ENCODE results near the gene F2R.
A peak's percentile ranks its signal among the peaks of the same experiment; 100 is the strongest.

The F2R gene

GRCh38 chr5:76718880-76719279, 3.0 kb downstream of the F2R start:
- H3K27me3 ChIP-seq (replicated peaks; ENCODE audit: insufficient read depth, low read length): peaks cover 14% of the 10 kb centered on the region; the same call in 1 of the 2 replicates
- no peak for DNase-seq
- peaks cover 9% of the 10 kb centered on the region for H3F3A ChIP-seq (ENCODE audit: insufficient read depth, low read length)
- H3K27ac ChIP-seq (ENCODE audit: low read length): no peak overlapping the region
- H3K4me2 ChIP-seq (ENCODE audit: low read depth, low read length): no peak overlapping the region
- no peak overlapping the region for H3K4me3 ChIP-seq (ENCODE audit: low read length)
- no peaks in the 10 kb centered on the region for H3K79me2 ChIP-seq (ENCODE audit: low read length)
- H3K9me3 ChIP-seq (replicated peaks; ENCODE audit: insufficient read depth, low read length): no peaks in the 10 kb centered on the region
- H3K9me2 ChIP-seq (replicated peaks; ENCODE audit: insufficient read depth, low read length): no peaks in the 10 kb centered on the region
- no peaks in the 10 kb centered on the region for H3K36me3 ChIP-seq (replicated peaks; ENCODE audit: insufficient read depth, low read length)
- H3K4me1 ChIP-seq (ENCODE audit: low read length): peaks cover 17% of the 10 kb centered on the region
- no peak for TF ChIP-seq EZH2phosphoT487 (IDR thresholded peaks at IDR 0.05; ENCODE audit: low read length)
- no peak for TF ChIP-seq EZH2 (optimal IDR thresholded peaks at IDR 0.05; ENCODE audit: low read depth, low read length)
- no peak for TF ChIP-seq CTCF (IDR thresholded peaks at IDR 0.05; ENCODE audit: low read length)
- H3K9ac ChIP-seq (ENCODE audit: low read length): no peak overlapping the region
- H4K20me1 ChIP-seq (ENCODE audit: insufficient read depth, low read length): no peaks in the 10 kb centered on the region
- H2AFZ ChIP-seq (ENCODE audit: low read length): no peak overlapping the region

- TF ChIP-seq CTCF (IDR thresholded peaks at IDR 0.05; ENCODE audit: low read length): no peak
- TF ChIP-seq EZH2 (optimal IDR thresholded peaks at IDR 0.05; ENCODE audit: low read depth, low read length): no peak
- no peak for TF ChIP-seq EZH2phosphoT487 (IDR thresholded peaks at IDR 0.05; ENCODE audit: low read length)
- H3K36me3 ChIP-seq (replicated peaks; ENCODE audit: insufficient read depth, low read length): no peaks in the 10 kb centered on the region
- H3K4me1 ChIP-seq (ENCODE audit: low read length): peaks cover 17% of the 10 kb centered on the region
- peak overlapping the region; percentile 71; the same call in 1 of the 2 replicates for H3K27ac ChIP-seq (ENCODE audit: low read length)
- peak overlapping the region; percentile 39 for H2AFZ ChIP-seq (ENCODE audit: low read length)
- no peaks in the 10 kb centered on the region for H4K20me1 ChIP-seq (ENCODE audit: insufficient read depth, low read length)
- peak overlapping the region; percentile 40; the same call in 1 of the 2 replicates for H3K4me3 ChIP-seq (ENCODE audit: low read length)
- DNase-seq: peak; percentile 57
- peak overlapping the region; percentile 76 for H3K4me2 ChIP-seq (ENCODE audit: low read depth, low read length)
- H3K9ac ChIP-seq (ENCODE audit: low read length): peak overlapping the region; percentile 48
- no peaks in the 10 kb centered on the region for H3K27me3 ChIP-seq (replicated peaks; ENCODE audit: insufficient read depth, low read length)
- H3K9me2 ChIP-seq (replicated peaks; ENCODE audit: insufficient read depth, low read length): no peaks in the 10 kb centered on the region
- peaks cover 9% of the 10 kb centered on the region for H3F3A ChIP-seq (ENCODE audit: insufficient read depth, low read length)
- H3K79me2 ChIP-seq (ENCODE audit: low read length): no peaks in the 10 kb centered on the region
- H3K9me3 ChIP-seq (replicated peaks; ENCODE audit: insufficient read depth, low read length): no peaks in the 10 kb centered on the region
These were observed 5.2 kb downstream of the F2R start for GRCh38 chr5:76720988-76721569.

- Histone ChIP-seq H3K27ac (ENCODE audit: low read length) (no peak overlapping the region), H3K4me1 (ENCODE audit: low read length) (peaks cover 17% of the 10 kb centered on the region), H3K9me2 (replicated peaks; ENCODE audit: insufficient read depth, low read length) (no peaks in the 10 kb centered on the region), H4K20me1 (ENCODE audit: insufficient read depth, low read length) (no peaks in the 10 kb centered on the region), H3K4me3 (ENCODE audit: low read length) (no peak overlapping the region), H3K9me3 (replicated peaks; ENCODE audit: insufficient read depth, low read length) (no peaks in the 10 kb centered on the region), H3K9ac (ENCODE audit: low read length) (no peak overlapping the region), H3K79me2 (ENCODE audit: low read length) (no peaks in the 10 kb centered on the region), H3F3A (ENCODE audit: insufficient read depth, low read length) (peaks cover 9% of the 10 kb centered on the region), H3K36me3 (replicated peaks; ENCODE audit: insufficient read depth, low read length) (no peaks in the 10 kb centered on the region), H3K27me3 (replicated peaks; ENCODE audit: insufficient read depth, low read length) (no peaks in the 10 kb centered on the region), H3K4me2 (ENCODE audit: low read depth, low read length) (no peak overlapping the region), H2AFZ (ENCODE audit: low read length) (no peak overlapping the region)
- TF ChIP-seq EZH2phosphoT487 (IDR thresholded peaks at IDR 0.05; ENCODE audit: low read length) (no peak), EZH2 (optimal IDR thresholded peaks at IDR 0.05; ENCODE audit: low read depth, low read length) (no peak), CTCF (IDR thresholded peaks at IDR 0.05; ENCODE audit: low read length) (no peak)
- DNase-seq: no peak
These were observed 7.3 kb downstream of the F2R start for GRCh38 chr5:76723266-76723665.

All from MM.1S (cell line).